H1 (cell line): ENCODE data around the gene INPP4A. TPM values are rescaled to one million over a fixed set of nuclear protein-coding genes. Genes with fewer than 3 reads are reported as not detected.

Experiments used
- CTCF ChIP-seq, 3 experiments: IDR thresholded peaks; 1 replicate in 2 of 3; 2 replicates in 1 of 3; pipeline versions ENCODE4 v1.5.1 to v1.6.1; 2011; ENCODE audit warnings: low read length in 3 of 3, mild to moderate bottlenecking in 3 of 3, inconsistent platforms in 2 of 3, low read depth in 1 of 3, moderate library complexity in 1 of 3; ENCODE audit not compliant: insufficient read depth in 1 of 3; ENCODE audit errors: control extremely low read depth in 1 of 3
- RFX5 ChIP-seq: IDR thresholded peaks from 2 replicates; pipeline ENCODE4 v1.6.1; 2011; ENCODE audit warnings: low read depth, low read length, improper control_type of control experiment, borderline replicate concordance
- SAP30 ChIP-seq: fragments of 300-600 bp; sonication (generic); IDR thresholded peaks from 2 replicates; pipeline ENCODE4 v1.7.1; 2012; ENCODE audit warnings: low read length, moderate library complexity, mild to moderate bottlenecking, inconsistent platforms; ENCODE audit not compliant: insufficient read depth, insufficient replicate concordance
- SIN3A ChIP-seq, 2 experiments: IDR thresholded peaks in 1 of 2; conservative IDR thresholded peaks in 1 of 2; 2 replicates each; pipeline ENCODE4 v1.6.1; 2011 to 2012; ENCODE audit warnings: low read length in 2 of 2, improper control_type of control experiment in 1 of 2, low read depth in 1 of 2, mild to moderate bottlenecking in 1 of 2
- polyA plus RNA-seq, 7 experiments: library from polyadenylated mRNA; depleted of rRNA in 3 of 7; stranded (reverse) in 5 of 7; unstranded in 2 of 7; fragments of >200 nt in 5 of 7; fragments of 200-250 nt in 2 of 7; gene quantifications; 1 replicate in 5 of 7; 2 replicates in 1 of 7; 4 replicates in 1 of 7; pipeline versions ENCODE4 v1.2.1 to v1.2.3, GENCODE V29; 2011 to 2013; ENCODE audit warnings: missing spikeins in 2 of 7, mixed read lengths in 2 of 7
- total RNA-seq: library from RNA; stranded (reverse); fragmentation: NEBNext Ultra II Directional; extraction: Animal tissue kit (Norgen Biotek cat#: 25700); gene quantifications from 2 replicates; pipeline ENCODE4 v1.2.1, GENCODE V29; 2021

The INPP4A gene
- total and polyA plus RNA-seq, 2 of the 8 experiments (the other 6 are each of a cell fraction or from before 2014, with no cell fraction given) = 25.6 to 34.3 TPM

DNA sequence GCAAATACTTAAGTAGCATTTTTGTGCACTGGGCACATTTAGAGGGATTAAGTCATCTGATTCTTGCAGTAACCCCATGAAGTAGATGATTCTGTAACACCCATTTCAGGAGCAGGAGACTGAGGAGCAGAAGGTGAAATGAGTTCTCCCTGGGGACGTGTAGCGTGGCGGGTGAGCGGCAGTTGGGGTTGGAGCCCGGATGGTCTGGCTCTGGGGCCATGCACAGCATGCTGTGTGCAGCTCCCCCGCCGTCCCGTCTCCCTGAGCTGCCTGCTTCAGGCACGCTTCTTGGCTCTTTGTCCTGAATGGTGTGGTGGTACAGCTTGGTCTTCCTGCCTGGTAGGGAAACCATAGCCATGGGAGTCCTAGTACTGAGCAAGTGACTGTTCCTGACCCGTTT is 32.4 kb downstream of the INPP4A start (continued):
- no peak for TF ChIP-seq RFX5
- TF ChIP-seq SIN3A (conservative IDR thresholded peaks at IDR 0.05 in 1 of 2, IDR thresholded peaks at IDR 0.05 in 1 of 2; ENCODE audit: low read depth in 1 of 2, low read length in 2 of 2) = no peak
- no peak for TF ChIP-seq SAP30
- TF ChIP-seq CTCF (IDR thresholded peaks at IDR 0.05; ENCODE audit: control extremely low read depth in 1 of 3, insufficient read depth in 1 of 3, low read depth in 1 of 3, low read length in 3 of 3) = no peak
- TF ChIP-seq, all 59 proteins: peak for 0
